Measurements from ENCODE around the gene RERE.

RERE gene

DNA sequence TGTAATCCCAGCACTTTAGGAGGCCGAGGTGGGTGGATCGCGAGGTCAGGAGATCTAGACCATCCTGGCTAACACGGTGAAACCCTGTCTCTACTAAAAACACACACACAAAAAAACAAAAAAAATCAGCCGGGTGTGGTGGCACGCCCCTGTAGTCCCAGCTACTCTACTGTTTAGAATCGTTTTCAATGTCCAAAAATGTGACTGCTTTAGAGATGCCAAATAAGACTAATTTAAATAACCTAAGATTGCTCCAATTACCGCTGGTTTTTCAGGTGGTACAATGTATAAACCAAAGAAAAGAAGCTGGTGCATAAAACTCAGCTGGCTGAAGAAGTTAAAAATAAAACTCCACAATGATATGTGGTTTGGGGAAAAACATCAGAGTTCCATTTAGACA lies 132.0 kb downstream of the RERE start:
- no peak for DNase-seq (ENCODE audit: low spot score)

DNA sequence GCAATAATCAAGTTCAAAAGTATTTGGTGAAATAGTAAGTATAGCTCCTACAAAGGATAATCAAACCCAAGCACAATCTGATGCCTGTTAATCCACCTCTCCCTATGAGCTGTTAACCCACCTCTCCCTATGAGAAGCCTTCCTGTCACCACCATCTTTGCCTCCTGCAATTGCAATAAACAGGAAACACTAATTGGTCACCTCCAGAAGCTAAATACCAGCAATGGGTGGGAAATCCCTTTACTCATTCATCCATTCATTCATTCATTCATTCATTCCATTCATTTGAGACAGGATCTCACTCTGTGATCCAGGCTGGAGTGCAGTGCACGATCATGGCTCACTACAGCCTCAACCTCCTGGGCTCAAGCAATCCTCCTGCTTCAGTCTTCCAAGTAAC lies 132.8 kb downstream of the RERE start:
- DNase-seq (ENCODE audit: low spot score): no peak

DNA sequence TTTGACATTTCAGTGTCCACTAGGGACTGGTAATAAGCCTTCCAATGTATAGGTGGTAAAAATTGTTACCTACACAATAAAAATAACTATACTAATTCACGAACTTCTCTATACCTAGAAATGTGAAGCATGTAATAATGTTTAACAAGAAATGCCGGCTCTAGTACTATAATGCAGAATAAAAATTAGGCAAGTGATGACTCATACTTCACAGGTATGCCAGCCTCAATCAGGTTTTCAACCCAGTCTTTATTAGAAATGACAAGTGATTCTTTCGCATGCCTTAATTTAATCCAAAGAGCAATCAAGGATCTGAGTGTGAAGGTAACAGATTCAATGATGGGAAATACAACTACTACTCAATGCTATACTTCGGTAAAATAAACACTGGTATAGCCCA lies 134.9 kb downstream of the RERE start:
- DNase-seq (ENCODE audit: low spot score): no peak

DNA sequence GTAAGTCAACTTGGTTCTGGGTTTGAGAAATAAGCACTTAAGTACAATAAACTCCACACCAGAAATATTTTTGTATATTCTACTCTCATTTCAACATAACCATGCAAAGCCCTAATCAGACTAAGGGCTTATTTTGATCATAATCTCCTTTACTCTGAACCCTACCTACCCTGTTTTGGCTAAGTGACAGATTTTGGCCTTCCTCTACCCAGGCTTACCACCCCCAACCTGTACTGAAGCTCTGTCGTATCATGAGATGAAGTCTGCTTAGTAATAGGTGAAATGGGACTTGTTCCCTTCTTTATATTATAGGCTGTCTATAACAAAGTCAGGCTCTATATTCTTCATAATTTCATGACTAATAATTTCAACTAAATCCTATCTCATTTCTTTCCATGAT lies 135.5 kb downstream of the RERE start:
- DNase-seq (ENCODE audit: low spot score): no peak

DNA sequence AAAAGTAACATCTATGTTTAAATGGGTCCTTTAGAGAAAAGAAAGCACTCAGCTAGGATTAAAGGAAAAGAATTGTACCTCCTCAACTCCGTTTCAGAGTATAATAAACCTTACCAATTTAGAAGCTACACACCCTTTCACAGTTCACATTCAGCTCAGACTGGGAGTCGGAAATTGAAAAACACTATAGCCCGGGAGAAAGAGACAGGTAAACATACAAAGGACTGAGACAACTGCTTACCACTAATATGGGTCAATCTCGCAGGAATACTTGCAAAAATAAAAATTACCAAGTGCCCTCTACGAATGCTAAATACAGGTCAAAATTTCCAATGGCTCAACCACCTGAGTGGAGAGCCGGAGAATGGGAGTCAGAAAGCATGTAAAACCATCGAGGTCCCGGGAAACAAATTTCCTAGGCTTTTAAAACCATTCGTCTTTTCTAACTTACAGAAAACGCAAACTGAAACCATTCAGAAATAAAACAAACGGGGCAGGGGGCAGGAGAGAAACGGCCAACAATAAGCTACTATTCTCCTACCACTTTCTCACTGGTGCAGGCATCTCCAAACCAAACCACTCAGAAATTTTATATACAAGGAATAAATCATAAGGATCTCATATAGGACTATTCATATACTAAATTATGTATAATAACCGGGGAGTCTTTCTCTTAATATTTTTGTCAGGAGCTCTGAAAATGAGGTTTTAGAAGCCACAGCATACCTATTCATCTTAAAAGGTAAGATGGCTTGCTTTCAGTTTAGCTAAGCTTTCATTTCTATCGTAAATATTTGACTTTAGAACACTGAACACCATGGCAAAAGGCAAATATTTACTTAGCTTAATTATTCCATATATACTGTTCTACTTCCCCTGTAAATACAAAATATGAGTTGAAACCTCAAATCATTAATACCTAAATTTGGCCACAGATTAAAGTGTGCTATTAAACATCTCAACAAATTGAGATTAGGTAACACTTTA lies 136.5 kb downstream of the RERE start:
- no peak for DNase-seq (ENCODE audit: low spot score)

DNA sequence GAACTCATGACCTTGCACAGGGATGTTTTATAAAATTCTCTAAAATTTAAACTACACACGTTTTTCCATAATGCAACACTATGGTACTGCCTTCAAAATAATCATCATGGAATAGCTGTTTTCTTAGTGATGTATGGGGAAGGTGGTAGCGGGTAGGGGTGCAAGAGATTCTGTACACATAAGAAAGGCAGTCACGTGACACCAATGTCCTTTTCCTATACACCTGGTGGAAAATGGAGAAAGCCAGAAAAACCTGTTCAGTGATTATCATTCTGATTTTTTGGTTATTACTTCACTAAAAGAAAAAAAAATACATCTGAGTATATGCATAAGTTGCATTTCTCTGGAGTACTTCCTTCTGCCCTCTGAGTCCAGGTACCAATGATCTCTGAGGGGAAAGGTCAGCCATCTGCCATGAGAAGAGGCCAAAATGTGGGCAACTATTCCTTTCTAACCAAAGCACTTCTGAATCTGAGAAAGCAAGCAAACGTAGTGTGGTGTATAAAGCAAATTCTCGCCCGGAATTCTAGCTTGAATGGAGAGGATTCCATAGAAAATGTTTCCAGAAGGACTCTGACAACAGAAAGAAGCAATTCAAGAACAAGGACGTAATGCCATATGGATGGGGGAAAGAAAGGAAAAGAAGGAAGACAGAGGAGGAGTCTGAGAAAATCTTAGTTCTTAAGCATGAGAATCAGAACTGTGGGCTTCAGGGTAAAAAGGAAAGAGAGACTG lies 137.3 kb downstream of the RERE start:
- no peak for DNase-seq (ENCODE audit: low spot score)

DNA sequence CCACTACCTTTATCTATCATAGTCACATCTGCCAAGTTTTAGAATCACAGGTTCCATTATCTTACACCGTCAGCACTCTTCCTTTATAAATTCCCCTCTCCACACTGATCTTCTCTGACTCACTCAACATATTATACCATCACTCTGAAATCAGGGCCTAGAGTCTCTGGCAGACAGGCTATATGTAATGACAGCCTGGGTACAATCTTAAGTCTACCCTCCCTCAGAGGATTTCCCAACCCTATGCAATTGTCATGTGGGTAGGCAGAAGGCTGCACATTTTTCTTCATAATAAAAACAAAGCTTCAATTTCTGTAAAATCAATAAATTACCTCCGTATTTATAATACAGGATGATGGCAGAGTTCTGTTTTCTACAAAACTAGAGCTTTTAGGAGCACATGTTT lies 138.0 kb downstream of the RERE start:
- DNase-seq (ENCODE audit: low spot score): no peak

DNA sequence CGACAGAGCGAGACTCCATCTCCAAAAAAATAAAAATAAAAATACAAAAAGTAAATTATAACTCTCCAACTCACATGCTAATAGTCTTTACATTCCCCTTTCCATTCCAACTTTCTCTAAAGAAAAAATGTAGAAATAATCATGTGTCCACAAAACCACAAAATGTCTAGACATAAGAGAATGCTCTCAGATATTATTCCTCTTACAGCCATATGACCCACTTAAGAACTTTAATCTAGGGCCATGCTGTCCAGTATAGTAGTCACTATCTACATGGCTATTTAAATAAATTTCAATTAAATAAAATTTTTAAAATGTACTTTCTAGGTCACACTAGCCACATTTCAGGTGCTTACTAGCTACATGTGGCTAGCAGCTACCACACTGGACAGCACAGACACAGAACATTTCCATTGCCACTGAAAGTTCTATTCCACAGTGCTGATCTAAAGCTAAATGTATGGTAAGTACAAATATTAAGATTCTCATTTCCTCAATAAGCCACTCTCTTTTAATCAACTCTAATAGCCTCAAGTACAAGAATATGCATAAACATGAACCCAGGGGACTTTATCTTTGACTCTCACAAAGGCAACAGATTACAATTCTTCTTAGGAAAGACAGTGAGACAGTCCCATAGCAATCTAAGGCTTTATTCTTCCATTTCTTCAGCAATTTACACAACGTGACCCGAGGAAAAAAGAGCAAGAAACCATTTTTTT lies 138.6 kb downstream of the RERE start:
- DNase-seq (ENCODE audit: low spot score): no peak

DNA sequence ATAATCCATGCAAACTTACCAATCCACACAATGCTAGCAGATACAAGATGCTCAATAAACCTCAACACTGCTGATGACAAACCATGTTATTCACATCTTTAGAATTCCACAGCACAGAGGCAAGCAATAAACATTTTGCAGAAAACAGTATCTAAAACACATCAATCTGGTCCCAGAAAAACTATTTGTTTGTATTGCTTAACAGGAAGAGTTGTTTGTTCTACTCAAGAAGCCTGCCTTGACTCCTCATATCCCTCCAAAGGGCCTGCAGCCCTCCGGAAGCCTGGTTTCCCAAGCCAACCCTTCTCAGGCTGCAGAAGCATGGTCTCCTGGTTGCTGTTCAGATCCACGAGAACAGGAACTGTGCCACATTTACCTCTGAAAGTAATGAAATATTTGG lies 139.7 kb downstream of the RERE start:
- no peak for DNase-seq (ENCODE audit: low spot score)

DNA sequence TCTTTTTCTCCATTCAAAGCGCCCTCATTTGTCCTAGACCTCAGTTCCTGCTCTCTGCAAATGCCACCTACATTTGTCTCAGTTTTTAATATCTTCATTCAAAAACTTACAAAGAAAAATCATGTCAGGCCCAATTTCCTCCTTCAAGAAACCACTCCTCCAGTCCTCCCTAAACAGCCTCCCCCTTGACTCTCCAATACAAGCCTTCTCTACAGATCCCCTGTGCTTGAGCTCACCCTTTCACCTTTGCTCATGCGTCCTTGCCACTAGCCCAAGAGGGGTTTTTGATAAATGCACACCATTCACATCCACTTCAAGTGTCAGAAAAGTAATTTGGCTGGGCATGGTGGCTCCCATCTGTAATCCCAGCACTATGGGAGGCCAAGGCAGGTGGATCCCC lies 140.6 kb downstream of the RERE start:
- no peak for DNase-seq (ENCODE audit: low spot score)

DNA sequence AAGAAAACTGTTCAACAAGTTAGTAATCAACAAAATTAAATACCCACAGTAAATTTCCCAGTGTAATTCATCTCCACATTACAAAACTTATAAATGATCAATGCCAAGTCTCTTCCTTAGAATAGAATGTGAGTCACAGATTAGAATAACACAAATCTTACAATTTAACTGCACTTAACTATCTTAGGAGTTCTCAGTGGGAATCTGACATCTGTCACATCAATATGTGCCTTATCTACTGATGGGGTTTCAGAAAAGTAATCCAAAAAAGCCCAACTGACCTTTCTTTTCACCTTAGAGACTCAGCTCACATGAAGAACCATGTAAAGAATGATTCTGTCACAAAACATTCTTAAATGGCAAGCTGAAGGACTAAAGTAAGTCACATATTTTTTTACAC lies 141.4 kb downstream of the RERE start:
- no peak for DNase-seq (ENCODE audit: low spot score)

DNA sequence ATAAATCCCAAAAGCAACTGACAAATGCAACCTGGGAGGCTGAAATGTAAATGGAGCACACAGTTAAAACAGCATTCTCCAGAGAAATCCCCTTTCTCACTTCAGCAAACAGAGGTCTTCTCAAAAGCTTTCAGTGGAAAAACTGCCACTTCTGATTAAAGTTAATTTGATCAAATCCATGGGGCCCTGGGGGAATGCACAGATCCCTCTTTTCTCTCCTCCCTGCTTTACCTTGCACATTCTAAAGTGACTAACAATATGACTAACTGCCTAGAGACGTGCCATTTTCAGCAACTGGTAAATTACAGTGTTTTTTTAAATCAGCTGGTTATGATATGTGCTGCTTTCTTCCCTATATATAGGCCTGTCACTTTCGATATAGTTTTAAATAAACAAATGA lies 142.5 kb downstream of the RERE start:
- no peak for DNase-seq (ENCODE audit: low spot score)

DNA sequence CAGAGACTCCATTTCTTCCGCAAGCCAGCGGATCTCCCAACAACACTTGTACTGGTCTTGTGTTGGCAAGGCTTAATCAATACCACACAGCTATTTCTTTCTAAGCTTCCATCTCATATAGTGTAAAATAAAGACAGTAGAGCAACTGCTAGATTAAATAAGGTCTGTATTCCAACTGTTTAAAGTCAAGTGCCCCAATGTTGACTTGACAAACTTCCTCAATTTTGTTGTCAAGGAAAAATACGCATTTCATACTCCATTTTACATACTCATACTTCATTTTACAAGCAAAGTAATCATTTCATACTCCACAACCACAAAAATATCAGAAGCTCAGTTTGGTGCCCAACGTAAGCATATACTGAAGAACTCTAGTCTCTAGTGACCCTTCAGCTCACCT lies 143.0 kb downstream of the RERE start:
- DNase-seq (ENCODE audit: low spot score): no peak

DNA sequence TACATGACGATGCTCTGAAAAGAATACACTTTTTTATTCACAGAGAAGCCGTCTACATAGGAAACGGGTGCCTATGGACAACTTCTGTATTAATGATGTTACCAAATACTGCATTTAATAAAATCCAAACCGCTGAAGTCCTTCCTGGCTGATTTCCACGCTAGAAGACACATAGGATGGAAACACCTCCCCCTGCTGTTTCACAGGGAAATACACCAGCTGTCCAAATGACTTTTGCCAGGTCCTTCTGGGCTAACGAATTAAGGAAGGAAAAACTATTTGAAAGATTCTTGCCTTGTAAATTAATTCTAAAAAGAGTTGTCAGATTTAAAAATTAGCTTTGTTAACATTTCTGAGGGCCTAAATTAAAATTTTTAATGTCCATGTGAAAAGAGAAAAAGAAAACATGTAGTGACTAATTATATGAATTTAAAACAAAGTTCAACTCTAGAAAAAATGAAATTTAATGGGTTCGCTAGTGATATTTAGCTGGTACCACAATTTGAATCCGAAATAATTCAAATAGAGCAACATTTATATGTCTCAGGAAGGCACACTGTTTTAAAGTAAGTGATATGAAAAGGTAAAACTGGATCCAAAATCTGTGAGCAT lies 146.0 kb downstream of the RERE start:
- DNase-seq (ENCODE audit: low spot score): peak; percentile 39

DNA sequence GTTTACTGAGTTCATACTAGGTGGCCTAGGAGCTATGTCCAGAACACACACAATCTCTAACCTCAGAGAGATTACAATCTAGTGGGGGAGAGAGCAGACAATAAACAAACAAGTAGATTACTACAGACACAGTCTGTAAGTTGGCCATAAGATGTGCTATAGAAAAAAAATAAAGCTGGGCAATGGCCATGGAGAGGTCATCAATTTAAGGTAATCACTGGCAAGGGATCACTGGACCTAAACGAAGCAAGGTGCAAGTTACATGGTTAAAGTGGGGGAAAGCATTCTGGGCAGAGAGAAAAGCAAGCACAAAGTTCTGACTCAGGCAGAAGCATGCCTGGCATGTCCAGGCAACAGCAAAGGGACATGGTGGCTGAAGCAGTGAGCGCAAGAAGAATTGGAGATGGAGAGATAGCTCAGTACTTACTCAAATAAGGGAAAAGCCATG lies 147.0 kb downstream of the RERE start:
- no peak for DNase-seq (ENCODE audit: low spot score)

DNA sequence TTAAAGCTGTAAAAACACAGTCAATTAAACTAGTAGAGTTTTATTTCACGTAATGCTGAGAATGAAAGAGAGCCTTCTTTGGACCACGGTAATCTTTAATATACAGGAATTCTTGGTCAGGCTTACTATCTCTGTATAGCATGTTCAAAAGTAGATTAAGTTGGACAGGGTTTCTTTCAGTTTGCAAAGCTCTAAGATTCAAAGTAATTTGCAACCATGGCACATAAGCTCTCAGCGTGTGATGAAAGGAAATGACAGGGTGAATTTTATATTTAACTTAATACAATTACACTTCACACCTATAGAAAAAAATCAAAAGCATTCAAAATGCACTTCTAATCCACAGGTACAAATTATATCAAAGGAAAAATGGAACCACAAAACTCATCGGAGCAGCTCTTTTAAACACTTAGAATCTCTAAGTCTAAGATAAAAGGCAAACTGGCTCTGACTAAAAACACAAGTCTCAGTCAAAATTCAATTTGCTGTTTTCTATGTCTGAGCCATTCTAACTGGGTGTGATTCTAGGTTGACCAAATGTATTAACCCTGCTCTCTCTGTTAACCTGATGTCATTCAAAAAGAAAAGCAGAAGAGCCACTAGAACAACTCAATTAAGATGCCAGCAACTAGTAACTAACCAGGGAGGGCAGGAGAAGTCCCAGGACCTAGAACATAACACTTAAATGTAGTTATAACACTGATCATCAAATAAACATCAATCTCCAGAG lies 147.7 kb downstream of the RERE start:
- DNase-seq (ENCODE audit: low spot score): no peak

DNA sequence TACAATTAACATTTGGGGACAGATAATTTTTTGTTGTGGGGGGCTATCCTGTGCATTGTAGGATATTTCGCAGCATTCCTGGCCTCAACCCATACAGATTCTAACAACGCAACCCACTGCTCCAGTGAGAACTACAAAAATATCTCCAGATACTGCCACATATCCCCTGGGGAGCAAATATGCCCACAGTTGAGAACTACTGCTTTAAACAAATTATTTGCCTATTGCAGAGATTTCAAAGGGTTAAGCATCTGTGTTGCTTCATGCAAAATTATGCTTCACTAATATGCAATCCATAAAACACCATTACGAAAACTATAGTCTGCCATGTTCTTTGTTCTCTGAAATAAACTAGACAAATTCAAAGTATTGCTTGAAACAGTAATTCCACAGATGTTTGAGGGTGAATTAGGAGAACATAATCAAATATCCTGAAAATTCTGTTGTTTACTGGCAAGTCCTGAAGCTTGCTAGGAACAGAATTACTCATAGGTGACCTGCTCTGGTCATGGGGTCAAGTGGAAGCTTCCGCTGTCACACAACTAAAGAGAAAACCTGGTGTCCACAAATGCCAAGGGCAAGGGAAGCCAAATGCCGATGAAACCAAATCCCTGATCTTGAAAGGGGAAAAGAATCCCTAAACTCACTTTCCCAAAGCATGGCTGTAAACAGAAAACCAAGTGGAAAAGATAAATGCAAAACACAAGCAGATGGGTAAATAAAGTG lies 149.4 kb downstream of the RERE start:
- no peak for DNase-seq (ENCODE audit: low spot score)

DNA sequence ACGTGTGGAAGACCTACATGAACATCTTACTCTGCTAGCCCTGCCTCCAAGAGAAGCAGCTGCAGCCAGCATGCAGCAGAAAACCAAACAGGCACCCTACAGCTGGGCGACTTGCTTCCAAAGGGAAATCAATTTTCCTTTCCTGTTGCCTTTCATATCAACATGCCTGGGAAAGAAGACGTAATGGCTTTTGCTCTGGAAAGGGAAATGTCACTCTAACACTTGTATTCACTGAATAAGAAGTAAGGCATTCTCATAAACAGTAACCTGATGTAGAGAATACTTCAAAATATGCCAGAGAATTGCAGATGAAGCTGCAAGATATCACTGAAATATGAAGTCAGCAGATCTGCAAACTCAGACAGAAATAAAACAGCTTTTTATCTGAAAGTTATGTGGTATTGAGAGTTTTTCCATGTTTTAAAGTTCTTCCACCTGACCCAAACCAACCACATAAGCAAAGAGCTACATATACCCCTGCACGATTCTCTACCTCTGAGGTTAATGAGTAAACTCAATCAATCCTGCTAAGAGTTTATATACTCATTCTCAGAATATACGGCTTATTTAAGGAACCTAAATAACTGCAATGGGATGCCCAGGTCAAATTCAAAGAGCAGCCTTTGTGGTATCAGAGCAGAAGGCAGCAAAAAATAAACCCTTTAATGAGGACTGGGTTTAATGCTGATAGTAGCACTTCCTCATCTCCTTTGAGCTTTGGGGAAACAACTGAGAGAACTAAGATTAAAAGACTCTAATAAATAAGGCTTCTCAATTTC lies 150.9 kb downstream of the RERE start:
- DNase-seq (ENCODE audit: low spot score): no peak

DNA sequence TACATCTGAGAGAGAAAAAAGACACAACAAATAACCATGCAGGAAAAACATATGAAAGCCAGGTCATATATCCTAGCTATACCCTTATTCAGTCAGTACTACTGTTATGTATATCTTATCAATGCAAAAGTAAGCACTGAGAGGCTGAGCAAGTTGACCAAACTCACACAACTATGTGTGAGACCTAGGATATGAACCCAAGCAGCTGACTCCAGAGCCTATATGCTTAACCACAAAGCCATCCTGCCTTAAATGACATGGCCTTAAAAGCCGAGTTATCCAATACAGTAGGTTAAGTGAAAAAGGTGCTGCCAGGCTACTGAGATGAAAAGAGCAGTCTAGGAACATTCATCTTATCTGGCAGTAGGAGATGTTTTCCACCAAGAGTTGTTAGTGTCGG lies 151.6 kb downstream of the RERE start:
- DNase-seq (ENCODE audit: low spot score): no peak

DNA sequence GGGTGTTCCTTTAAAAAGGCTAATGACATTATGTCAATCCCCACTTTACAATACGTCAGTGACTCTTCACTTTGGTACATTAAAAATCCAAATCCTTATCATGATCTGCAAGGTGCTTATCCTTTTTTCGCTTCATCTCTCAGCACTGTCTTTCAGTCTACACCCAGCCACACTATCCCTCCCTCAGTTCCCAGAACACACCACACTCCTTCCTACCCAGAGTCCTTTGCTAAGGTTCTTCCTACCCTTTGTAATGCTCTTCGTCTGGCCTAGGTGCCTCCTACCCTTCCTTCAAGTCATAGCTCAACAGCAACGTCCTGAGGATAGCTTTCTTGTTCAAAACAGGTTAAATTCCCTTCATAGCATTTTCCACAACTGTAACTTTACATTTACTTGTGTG lies 152.6 kb downstream of the RERE start:
- DNase-seq (ENCODE audit: low spot score): no peak
